ENCODE measurements around the gene ROR2.
"Not testable (repeated sequence)": the region's sequence is repeated elsewhere in the genome, so short reads cannot be mapped to it uniquely, and the experiment has no call there.

Gene ROR2

DNA sequence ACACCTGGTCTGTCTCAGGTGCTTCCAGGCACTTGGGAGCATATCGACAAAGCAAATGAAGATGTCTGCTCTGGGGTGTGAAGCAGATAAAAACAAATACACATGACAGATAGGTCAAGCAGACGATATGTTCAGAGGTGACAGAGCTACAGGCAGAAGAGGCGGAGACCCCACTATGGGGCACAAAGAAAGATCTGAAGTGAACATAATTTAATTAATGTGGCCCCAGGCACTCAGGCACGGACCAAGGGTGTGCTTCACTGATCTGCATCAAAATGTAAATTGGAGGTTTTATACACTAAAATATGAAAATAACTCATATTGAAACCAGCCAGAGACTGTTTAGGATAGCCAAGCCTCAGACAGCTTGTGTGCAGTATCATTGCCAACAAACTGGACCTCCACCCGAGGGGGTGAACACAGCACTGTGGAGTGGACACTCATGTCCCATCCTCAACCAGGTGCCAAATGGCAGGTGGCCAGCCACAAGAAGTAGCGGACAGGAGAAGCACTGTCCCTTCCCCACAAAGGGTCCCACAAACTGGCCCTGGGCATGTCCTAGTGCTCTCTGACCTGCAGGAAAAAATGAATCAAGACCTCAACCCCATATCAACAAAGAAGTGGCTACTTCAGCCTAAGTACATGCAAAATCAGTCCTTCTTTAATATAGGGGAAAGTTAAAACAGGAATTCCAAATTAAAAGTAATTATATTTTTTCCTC is 29.2 kb downstream of the ROR2 start:
- no peak for DNase-seq

- no peak for DNase-seq
Measured at GRCh38 chr9:91919621-91920020, 30.4 kb downstream of the ROR2 start.

DNA sequence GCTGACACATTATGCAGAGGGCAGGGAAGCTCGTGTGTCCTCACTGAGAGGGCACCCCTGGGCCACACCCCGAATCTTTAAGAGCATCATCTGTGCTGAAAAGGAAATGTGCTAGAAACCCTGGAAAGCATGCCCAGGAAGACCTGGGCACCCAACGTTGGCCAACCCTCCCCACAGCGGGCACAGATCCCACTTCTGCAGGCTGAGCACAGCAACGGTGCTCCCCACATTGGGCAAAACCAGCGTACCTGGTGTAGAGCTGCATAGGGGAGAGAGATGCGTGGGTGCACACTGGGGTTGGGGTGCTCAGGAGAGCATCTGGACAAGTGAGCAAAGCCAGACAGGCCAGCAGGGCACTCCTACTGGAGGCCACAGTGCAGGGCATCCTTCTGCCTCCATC is 32.6 kb downstream of the ROR2 start:
- DNase-seq, result no peak

- DNase-seq, result no peak
Measured at GRCh38 chr9:91915524-91916263, 34.3 kb downstream of the ROR2 start.

DNA sequence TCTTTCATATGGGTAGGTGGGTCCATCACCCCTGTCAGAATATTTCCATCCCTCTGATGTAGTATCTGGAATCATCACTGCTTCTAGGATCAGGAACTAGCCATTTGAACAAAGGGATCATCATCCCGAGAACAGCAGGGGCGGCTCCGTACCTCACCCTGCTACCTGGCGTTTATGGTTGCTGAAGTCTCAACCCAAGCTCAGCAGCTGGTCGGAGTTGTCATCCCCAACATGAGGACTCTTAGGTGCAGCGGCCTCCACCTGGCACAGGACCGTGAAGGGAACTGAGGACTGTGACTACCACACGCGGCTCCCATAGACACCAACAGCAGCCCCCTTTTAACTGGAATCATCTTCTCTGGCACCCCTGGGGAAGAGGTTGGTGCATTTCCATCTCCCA is 35.1 kb downstream of the ROR2 start:
- no peak for DNase-seq

DNA sequence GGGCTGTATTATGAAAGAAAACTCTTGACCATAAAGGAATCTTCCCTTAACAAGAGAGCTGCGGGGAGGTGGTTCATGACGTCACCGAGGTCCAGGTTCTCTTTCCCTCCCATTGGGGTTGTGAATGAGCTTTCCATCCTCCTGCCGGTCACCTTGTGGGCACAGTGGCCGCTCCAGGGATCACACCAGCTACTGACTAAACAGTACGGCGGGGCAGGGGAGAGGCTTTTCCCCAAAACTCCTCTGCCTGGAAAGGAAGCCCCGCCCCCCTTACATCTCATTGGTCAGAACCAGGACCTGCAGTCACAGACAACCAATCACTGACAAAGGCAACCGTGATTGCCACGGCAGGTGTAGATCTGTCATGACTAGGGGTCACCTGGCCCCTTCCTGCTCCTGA is 35.6 kb downstream of the ROR2 start:
- no peak for DNase-seq

- no peak for DNase-seq
Measured at GRCh38 chr9:91913986-91914385, 36.0 kb downstream of the ROR2 start.

- no peak for DNase-seq
Measured at GRCh38 chr9:91913096-91913495, 36.9 kb downstream of the ROR2 start.

- no peak for DNase-seq
Measured at GRCh38 chr9:91911657-91912056, 38.4 kb downstream of the ROR2 start.

GRCh38 chr9:91909256-91909655 is 40.8 kb downstream of the ROR2 start:
- DNase-seq, result not testable (repeated sequence)

DNA sequence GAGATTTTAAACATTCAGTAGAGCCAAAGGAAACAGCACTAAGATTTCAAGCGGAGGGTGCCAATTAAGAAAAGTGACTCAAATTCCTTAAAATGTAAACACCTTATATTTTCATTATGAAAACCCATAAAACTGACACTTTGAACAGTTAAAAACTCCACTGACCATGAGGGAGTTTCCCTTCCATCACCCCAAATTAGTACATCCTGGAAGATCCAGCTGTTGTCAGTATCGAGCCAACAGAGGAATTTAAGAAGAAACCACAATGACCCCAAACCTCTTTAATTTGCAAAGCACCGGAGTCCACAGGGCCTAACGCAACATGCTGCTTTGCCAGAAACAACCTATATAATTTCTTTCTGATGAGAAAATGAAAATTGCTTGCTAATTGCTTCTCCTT is 41.3 kb downstream of the ROR2 start:
- DNase-seq, result no peak

- DNase-seq, result no peak
Measured at GRCh38 chr9:91908293-91908623, 41.8 kb downstream of the ROR2 start.

GRCh38 chr9:91907484-91908292 is 42.3 kb downstream of the ROR2 start:
- DNase-seq, result no peak

GRCh38 chr9:91905991-91906469 is 44.0 kb downstream of the ROR2 start:
- DNase-seq, result peak in 1 of 2 donors; percentile 32

- no peak for DNase-seq
Measured at GRCh38 chr9:91905237-91905650, 44.8 kb downstream of the ROR2 start.

DNA sequence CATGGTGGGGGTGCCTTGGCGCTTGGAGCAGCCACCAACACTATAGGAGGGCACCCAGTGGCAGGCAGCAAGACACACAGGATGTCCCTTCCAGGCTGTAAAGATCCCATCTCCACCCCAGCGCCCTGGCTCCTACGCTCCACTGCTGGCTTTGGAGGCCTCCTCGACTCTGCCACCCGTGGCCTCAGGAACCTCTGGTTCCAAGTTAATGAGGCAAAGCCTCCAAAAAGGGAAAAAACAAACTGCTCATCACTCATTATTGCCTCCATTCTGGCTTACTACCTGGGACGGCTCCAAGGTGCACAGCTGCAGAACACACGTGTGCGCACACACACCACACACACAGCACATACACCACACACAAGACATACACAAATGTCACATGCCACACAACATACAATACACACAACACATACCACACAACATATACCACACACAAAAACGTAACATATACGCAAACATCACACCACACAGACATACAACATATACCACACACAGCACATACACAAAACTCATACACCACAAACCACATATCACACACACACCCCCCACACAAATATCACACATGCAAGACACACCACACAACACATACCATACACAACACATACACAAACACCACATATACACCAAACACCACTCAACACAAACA is 45.3 kb downstream of the ROR2 start:
- no peak for DNase-seq

GRCh38 chr9:91903126-91903911 is 46.7 kb downstream of the ROR2 start:
- DNase-seq, result no peak

- DNase-seq, result no peak
Measured at GRCh38 chr9:91902475-91903125, 47.4 kb downstream of the ROR2 start.

DNA sequence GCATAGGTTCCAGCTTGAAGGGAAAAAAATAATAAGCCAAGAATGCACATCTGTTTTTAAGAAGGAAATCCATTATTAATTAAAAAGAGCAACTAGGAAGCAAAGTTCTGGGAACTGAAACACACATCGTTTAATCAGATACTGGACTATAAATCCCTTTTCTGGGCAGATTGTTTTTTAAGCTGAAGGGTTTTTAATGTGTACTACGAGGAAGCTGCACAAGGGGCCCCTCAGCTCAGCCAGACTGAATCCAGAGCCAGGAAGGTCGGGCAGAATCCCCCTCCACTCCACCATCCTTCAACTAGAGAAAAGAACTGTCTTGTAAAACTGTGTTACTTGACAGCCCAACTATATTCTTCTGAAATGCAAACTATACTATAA is 49.2 kb downstream of the ROR2 start:
- DNase-seq, result no peak

DNA sequence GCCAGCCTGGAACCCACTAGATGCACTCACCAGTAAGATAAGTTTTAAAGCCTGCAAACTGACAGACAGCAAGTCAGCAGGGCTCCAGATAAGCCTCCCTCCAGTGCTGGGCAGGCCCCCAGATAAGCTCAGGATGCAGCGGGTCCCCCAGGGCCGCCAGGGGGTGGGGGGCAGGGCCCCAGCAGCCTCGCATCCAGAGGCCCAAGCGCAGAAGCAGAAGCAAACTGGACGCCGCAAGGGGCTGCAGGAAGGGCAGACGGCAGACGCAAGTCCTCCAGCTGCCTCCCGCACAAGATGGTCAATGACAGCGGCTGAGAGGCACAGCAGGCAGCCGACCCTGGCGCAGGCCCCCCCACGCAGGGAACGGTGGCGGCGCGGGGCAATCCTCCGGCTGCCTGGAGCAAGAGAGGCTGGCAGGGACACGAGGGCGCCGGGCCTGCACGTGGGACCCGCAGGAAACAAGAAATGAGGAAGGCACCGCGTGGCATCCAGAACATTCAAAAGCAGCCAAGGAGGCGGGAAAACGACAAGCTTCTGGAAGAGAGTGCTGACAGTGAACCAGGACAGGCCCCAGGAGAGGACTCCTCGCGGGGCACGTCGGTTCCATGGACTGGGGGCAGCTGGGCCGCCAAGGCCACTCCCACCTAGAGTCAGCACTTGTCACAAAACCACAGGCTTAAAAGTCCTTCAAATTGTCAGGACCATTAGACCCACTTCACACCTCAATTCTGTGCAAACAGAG is 49.8 kb downstream of the ROR2 start:
- no peak for DNase-seq

DNA sequence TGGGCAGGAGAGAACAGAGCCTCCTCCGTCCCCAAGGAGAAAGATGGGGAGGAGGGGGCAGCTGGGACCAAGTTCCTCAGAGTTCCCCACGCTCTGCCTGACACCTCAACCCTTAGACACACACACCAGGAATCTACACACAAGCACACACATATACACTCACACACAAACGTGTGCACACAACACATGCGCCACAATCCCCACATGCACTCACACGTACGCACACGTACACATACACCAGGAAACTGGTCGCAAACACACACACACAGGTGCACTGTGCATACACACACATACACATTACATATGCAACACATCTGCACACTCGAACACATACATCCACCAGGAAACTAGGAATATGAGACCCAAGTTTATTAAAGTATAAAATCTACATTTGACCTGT is 50.4 kb downstream of the ROR2 start:
- DNase-seq, result no peak

All from activated CD4-positive, alpha-beta T cell treated with anti-CD3 and anti-CD28 coated beads for 4 hours (primary cell).